Prostate gland (tissue), 2 donors: Measurements from ENCODE around the gene ACTN1. TPM values are rescaled to one million over a fixed set of nuclear protein-coding genes. Genes with fewer than 3 reads are reported as not detected.

ENCODE experiments used
- DNase-seq: peaks from one replicate; pipeline ENCODE4 v3.0.0-alpha.2; 2019; ENCODE audit warnings: low spot score
- H3K27ac ChIP-seq, 2 donors: fragments of 200-600 bp; sonication (generic); 2 replicates each; pipeline ENCODE4 v1.5.1; 2017 to 2019
- H3K27me3 ChIP-seq: fragments of 200-600 bp; sonication (generic); replicated peaks from 2 replicates; pipeline ENCODE4 v1.5.1; 2019; ENCODE audit not compliant: insufficient read depth
- H3K36me3 ChIP-seq, 2 donors: fragments of 200-600 bp; sonication (generic); 1 replicate in 1 of 2; 2 replicates in 1 of 2; pipeline versions ENCODE4 v1.5.1 to v1.8.1; 2017 to 2019
- H3K4me1 ChIP-seq: fragments of 200-600 bp; sonication (generic); replicated peaks from 2 replicates; pipeline ENCODE4 v1.5.1; 2019
- H3K4me3 ChIP-seq, 2 donors: fragments of 200-600 bp; sonication (generic); 2 replicates each; pipeline ENCODE4 v1.5.1; 2017 to 2019
- H3K9me3 ChIP-seq: fragments of 200-600 bp; sonication (generic); 2 replicates; pipeline ENCODE4 v1.5.1; 2017
- POLR2A ChIP-seq: fragments of 450-650 bp; IDR thresholded peaks from one replicate; pipeline ENCODE4 v1.6.1; 2016; ENCODE audit warnings: antibody characterized with exemption, mild to moderate bottlenecking
- POLR2AphosphoS5 ChIP-seq: sonication (generic); formaldehyde crosslinking; IDR thresholded peaks from one replicate; pipeline ENCODE4 v1.6.1; 2017; ENCODE audit warnings: antibody characterized with exemption
- WGBS: methylation state at CpG from one replicate; pipeline ENCODE4 v1.1.5; 2018; 5-methylcytosine and 5-hydroxymethylcytosine counted together
- intact Hi-C: fragments of 100-400 bp; cut with DNase I; formaldehyde crosslinking; loops from one replicate; pipeline ENCODE4 v1.14.2; 2022
- total RNA-seq, 2 donors: library from RNA; depleted of rRNA; stranded (reverse); fragments of >200 nt; gene quantifications; one replicate each; pipeline ENCODE4 v1.1.0, GENCODE V29; 2016
- TF ChIP-seq, protein P1 (sequence below), 4 experiments: fragments of 200-600 bp in 2 of 4; fragments of 450-650 bp in 2 of 4; sonication (generic) in 2 of 4; IDR thresholded peaks; 1 replicate in 3 of 4; 2 replicates in 1 of 4; pipeline ENCODE4 v1.5.1; 2016 to 2019; ENCODE audit warnings: antibody characterized with exemption in 4 of 4, mild to moderate bottlenecking in 2 of 4, moderate library complexity in 2 of 4

The ACTN1 gene
- total RNA-seq, 2 donors from 2014 or later, result 197 to 240 TPM

GRCh38 chr14:68878908-68879307, 100.2 kb downstream of the ACTN1 start:
- intact Hi-C loops, result no loop called here
- no peak overlapping the region for H3K4me3 ChIP-seq
- peaks cover 19 to 33% of the 10 kb centered on the region in 2 donors for H3K36me3 ChIP-seq
- DNase-seq, result no peak
- no peaks in the 10 kb centered on the region for H3K9me3 ChIP-seq
- no peaks in the 10 kb centered on the region for H3K27me3 ChIP-seq
- H3K4me1 ChIP-seq, result no peaks in the 10 kb centered on the region
- TF ChIP-seq POLR2A, result no peak
- no peak overlapping the region for H3K27ac ChIP-seq
- 59% methylated on average over 12 of the region's 20 CpGs for WGBS

GRCh38 chr14:68877993-68878575, 101.0 kb downstream of the ACTN1 start:
- 83% methylated on average over 17 of the region's 18 CpGs for WGBS
- Histone ChIP-seq H3K27me3 (no peaks in the 10 kb centered on the region), H3K27ac (no peak overlapping the region), H3K4me3 (no peak overlapping the region), H3K36me3 (peaks cover 12 to 29% of the 10 kb centered on the region in 2 donors), H3K4me1 (no peaks in the 10 kb centered on the region), H3K9me3 (no peaks in the 10 kb centered on the region)
- TF ChIP-seq POLR2AphosphoS5, result no peak
- TF ChIP-seq POLR2A, result no peak
- TF ChIP-seq, protein P1, sequence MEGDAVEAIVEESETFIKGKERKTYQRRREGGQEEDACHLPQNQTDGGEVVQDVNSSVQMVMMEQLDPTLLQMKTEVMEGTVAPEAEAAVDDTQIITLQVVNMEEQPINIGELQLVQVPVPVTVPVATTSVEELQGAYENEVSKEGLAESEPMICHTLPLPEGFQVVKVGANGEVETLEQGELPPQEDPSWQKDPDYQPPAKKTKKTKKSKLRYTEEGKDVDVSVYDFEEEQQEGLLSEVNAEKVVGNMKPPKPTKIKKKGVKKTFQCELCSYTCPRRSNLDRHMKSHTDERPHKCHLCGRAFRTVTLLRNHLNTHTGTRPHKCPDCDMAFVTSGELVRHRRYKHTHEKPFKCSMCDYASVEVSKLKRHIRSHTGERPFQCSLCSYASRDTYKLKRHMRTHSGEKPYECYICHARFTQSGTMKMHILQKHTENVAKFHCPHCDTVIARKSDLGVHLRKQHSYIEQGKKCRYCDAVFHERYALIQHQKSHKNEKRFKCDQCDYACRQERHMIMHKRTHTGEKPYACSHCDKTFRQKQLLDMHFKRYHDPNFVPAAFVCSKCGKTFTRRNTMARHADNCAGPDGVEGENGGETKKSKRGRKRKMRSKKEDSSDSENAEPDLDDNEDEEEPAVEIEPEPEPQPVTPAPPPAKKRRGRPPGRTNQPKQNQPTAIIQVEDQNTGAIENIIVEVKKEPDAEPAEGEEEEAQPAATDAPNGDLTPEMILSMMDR (IDR thresholded peaks at IDR 0.05), result no peak
- no peak for DNase-seq
- intact Hi-C loops, result no loop called here

DNA sequence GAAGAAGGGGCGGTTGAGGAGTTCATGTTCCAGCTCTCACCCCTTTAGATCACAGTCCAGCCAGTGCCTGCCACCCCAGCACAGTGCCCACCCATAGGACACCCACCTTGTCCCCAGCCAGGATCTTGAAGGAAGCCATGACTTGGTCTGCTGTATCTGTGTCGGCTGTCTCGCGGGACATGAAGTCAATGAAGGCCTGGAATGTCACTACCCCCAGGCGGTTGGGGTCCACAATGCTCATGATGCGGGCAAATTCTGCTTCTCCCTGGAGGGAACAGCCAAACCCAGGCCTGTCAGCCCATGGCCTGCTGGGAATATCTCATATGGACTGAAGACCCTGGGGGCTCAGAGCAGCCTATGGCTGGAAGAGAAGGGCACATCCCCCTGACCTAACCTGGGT, 102.1 kb downstream of the ACTN1 start:
- TF ChIP-seq POLR2AphosphoS5 (no peak), POLR2A (no peak)
- TF ChIP-seq, protein P1 (IDR thresholded peaks at IDR 0.05), result no peak
- intact Hi-C loops, result no loop called here
- DNase-seq, result no peak

DNA sequence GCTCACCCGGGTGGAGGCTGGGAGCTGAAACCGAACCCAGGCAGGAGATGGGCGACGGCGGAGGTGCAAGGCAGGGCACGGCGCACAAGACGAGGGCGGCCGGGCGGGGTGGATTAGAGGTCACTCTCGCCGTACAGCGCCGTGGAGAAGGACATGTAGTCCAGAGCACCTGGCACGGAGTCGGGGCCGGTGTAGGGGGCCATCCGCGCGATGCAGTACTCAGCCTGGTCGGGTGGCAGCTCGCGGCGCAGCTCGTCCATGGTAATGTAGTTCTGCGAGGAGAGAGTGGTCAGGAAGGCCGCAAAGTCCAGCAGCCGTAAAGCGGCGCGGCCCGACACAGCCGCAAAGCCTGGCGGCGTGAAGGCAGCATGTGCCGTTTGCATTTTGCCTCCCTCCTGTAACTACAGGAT, 104.4 kb downstream of the ACTN1 start:
- TF ChIP-seq, protein P1 (IDR thresholded peaks at IDR 0.05), result no peak
- no peak for TF ChIP-seq POLR2AphosphoS5
- Histone ChIP-seq H3K4me1 (no peaks in the 10 kb centered on the region), H3K4me3 (no peak overlapping the region), H3K27ac (no peak overlapping the region), H3K36me3 (peaks cover 8 to 13% of the 10 kb centered on the region in 2 donors), H3K9me3 (no peaks in the 10 kb centered on the region), H3K27me3 (no peaks in the 10 kb centered on the region)
- intact Hi-C loops, result no loop called here
- no peak for DNase-seq
- WGBS, result 94% methylated on average over 37 of the region's 37 CpGs

More for the DNA sequence above, 102.1 kb downstream of the ACTN1 start:
- Histone ChIP-seq H3K27ac (no peak overlapping the region), H3K36me3 (peaks cover 8 to 19% of the 10 kb centered on the region in 2 donors), H3K4me1 (no peaks in the 10 kb centered on the region), H3K9me3 (no peaks in the 10 kb centered on the region), H3K27me3 (no peaks in the 10 kb centered on the region), H3K4me3 (no peak overlapping the region)
- WGBS, result 96% methylated on average over 6 of the region's 6 CpGs

DNA sequence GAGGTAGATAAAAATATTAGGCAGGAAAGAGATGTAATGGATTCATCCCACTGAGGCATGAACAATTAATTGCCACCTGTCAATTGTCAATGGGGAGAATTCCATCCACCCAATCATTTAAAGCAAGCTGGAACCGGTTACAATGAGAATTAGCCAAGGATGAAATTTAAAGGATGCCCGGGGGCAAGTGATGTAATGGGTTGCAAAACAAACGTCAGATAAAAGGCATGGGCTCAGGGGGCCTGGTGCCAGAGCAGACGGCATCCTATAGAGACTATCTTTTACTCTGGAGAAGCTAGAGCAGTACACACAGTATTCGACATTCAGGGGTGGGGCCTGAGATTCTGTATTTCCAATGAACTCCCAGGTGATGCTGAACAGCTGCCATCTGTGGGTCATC, 105.7 kb downstream of the ACTN1 start:
- Histone ChIP-seq H3K36me3 (peaks cover 8 to 10% of the 10 kb centered on the region in 2 donors), H3K27ac (no peak overlapping the region), H3K4me3 (no peak overlapping the region), H3K9me3 (no peaks in the 10 kb centered on the region), H3K4me1 (no peaks in the 10 kb centered on the region), H3K27me3 (no peaks in the 10 kb centered on the region)
- intact Hi-C loops, result no loop called here
- TF ChIP-seq, protein P1 (IDR thresholded peaks at IDR 0.05), result no peak
- no peak for TF ChIP-seq POLR2AphosphoS5
- TF ChIP-seq POLR2A, result no peak
- no peak for DNase-seq
- 56% methylated on average over 5 of the region's 5 CpGs for WGBS
